ENCODE results near the gene CNKSR3. TPM values are rescaled to one million over a fixed set of nuclear protein-coding genes. Genes with fewer than 3 reads are reported as not detected.

The CNKSR3 gene
- total RNA-seq, 2 donors from 2014 or later, result 16.6 to 18.8 TPM

DNA sequence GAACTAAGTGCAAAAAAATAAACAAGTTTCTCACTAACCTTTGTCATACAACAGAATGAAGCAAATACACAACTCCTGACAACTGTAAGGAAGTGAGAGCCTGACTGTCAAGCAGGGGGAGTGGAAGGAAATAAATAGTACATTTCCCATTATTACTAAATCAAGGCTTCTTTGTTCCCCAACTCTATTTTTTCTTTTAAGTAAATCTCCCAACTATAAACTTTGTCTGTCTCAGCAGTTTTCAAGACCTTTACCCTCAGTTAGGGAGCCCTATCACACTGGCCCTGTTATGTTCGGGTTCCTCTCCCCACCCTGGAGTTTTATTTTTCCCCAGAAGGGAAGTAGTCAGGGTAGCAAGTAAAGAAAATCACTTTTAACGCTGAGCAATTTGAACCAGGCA lies 129.7 kb downstream of the CNKSR3 start:
- ATAC-seq, result peak in 1 of 2 donors; percentile 38
- no peak for DNase-seq
- intact Hi-C loops (cut with DNase I), result no loop called here

DNA sequence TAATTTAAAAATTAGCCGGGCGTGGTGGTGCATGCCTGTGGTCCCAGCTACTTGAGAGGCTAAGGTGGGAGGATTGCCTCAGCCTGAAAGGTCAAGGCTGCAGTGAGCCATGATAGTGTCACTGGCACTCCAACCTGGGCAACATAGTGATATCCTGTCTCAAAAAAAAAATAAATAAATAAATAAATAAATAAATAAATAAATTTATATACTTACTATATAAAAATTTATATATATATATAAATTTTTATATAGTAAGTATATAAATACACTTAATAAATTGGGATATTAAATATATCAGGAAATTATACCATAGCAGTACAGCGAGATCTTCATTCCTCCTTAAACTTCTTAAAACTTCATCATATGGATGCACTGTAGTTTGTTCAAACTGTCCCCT lies 130.9 kb downstream of the CNKSR3 start:
- intact Hi-C loops (cut with DNase I), result no loop called here
- ATAC-seq, result no peak
- no peak for DNase-seq

DNA sequence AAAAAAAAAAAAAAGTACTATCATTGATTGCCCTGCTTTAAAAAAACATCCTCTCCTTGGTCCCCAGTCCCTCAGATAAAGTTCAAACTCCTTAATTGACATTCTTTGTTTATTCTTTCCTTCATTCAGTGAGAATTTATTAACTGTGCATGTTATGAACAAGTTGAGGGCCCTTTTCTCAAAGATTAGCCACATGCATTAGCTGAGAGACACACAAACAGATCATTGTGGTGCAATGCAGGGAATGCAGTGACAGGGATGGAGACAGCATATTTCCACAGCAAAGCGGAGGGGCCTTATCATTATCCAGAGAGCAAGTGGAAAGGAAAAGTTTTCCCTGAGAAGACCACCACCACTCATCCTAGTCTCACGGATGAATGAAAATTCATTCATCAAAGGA lies 132.0 kb downstream of the CNKSR3 start:
- DNase-seq, result no peak
- ATAC-seq, result no peak
- intact Hi-C loops (cut with DNase I), result no loop called here

DNA sequence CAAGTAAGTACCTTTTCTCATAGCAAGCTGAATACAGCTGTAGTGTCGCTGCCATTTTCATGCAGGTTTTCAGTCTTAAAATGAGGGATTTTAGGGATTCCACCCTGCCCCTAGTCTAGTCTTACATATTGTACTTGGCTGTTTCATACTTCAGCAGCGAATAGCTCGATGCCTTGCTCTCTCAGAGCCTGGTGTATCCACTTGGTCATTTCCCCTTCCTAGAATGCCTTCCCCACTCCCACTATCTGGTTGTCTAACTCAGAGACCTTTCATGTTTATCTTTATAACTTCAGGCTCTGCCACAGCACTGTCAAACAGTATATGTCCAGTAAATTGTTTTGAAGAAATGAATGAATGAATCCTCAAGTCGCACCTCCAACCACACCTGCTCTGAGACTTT lies 132.8 kb downstream of the CNKSR3 start:
- ATAC-seq (no peak), DNase-seq (no peak)
- intact Hi-C loops (cut with DNase I), result no loop called here

DNA sequence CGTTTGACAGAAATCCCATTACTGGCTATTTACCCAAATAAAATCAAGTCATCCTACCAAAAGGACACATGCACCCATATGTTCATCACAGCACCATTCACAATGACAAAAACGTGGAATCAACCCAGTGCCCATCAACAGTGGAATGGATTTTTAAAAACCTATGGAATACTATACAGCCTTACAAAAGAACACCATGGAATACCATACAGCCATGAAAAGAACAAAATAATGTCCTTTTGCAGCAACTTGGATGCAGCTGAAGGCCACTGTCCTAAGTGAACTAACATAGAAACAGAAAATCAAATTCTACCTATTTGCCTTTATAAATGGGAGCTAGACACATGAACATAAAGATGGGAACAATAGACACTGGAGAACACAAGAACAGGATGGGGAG lies 136.5 kb downstream of the CNKSR3 start:
- intact Hi-C loops (cut with DNase I), result loop anchor here in 1 of 2 donors (5.0 kb wide), 1 partner anchor 217 kb away; no protein-coding TSS in a partner anchor
- DNase-seq (no peak), ATAC-seq (no peak)

DNA sequence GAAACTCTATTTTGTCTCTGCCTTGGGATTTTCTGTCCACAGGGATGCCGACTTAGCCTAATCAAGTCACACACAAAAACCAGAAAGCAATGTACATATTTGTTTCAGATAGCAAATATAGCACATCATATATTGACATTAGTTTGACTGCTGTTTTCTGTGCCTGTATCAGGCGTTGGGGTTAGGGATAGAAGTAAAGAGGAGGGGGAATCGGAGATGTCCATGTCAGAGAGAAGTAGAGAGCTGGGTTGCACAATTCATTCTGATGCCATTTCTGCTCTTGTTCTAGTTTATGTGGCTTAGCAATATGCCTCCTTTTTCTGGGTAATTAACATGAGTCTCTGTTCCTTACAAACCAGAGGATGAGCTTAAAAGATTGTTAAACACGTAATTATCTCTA lies 139.2 kb downstream of the CNKSR3 start:
- ATAC-seq (no peak), DNase-seq (no peak)
- intact Hi-C loops (cut with DNase I), result loop anchor here in 1 of 2 donors (5.0 kb wide), 1 partner anchor 214 kb away; no protein-coding TSS in a partner anchor

DNA sequence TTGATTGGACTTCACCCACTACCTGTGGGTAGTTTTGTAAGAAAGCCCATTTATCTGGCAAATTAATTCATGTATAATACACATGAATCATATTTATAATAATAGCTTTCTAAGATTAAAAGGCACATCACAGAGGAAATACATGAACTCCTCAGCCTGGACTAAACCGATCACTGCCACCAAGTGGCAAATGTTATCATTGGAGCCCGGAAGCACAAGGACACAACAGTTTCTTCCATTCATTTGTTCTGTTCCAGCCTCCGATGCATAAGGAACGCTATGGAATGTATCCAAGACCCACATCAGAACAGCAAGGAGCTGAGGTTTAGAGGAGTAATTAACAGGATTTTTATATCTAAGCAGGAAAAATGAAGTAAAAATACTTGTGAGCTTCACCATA lies 139.9 kb downstream of the CNKSR3 start:
- intact Hi-C loops (cut with DNase I), result loop anchor here in 1 of 2 donors (5.0 kb wide), 1 partner anchor 213 kb away; no protein-coding TSS in a partner anchor
- ATAC-seq (peak in 1 of 2 donors; percentile 45), DNase-seq (no peak)

DNA sequence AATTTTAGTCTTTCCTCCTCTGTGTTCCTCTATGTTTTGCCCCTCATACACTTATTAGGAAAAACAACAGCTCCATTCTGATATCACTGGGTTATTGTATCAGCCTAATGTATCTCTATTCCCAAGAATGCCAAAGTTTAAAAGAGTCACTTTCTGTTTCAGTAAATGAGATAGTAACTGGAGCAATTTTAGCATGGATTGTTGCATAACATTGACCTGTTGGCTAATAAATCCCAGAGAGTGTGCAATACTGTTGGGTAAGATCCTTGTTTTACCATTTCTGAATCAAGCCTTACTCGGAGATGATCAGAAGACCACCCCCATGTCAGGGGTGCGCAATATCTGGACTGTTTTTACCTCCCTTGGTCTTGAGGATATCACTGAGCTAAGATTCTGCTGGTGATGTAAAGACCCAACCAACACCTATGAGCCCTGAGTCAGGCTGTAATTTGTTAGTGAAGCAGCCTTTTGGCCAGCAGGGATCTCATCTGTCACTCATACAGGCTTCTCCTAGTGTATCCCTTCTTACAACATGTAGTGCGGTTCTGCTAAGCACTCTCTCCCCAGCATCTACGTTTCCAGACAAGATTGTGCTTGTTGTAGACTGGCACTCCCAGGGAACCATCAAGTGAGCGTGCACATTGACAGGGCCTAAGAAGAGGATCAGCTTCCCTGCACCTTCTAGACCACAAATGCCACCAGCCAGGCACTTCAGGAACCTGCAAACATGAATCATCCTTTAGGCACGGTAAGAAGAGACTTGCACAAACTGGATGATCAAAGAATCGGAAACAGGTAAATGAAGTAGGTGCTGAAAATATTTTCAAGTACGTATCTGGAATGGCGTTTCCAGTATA lies 142.4 kb downstream of the CNKSR3 start:
- no peak for ATAC-seq
- DNase-seq, result no peak
- intact Hi-C loops (cut with DNase I), result no loop called here

DNA sequence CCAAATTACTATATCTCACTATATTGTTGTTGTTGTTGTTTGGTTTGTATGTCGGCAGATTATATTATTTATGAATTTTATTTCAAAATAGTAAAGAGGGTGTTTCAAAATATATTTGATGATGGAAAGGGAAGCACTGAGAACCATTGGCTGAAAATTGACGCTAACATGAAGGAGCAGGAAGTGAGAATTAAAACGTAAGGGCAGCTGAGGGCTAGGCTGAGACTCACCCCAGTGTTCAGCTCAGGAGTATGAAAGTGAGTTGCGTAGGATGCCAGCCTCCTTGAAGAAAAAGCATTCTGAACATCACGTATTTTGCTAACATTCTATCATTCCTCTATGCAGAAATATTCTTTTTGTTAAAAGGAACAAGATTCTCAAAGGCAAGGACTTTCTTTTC lies 143.1 kb downstream of the CNKSR3 start:
- intact Hi-C loops (cut with DNase I), result no loop called here

DNA sequence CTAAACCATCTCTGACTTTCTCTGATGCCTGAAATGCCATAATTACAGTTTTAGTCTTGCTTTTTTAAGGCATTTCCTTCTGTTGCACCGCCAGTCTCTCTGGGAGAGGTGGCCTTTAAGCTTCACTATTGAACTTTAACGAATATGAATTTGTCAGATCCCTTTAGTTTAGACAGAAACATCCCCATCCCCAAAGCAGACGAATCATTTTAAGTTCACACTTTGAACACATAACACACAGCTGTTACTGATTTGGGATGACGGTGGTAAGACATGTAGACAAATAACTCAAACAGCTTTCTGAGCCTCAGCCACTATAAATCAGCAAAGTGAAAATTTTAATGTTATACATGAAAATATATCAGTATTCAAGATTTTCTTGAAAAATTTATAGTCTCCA lies 146.7 kb downstream of the CNKSR3 start:
- ATAC-seq (no peak), DNase-seq (no peak)
- intact Hi-C loops (cut with DNase I), result no loop called here

More for the DNA sequence above, 143.1 kb downstream of the CNKSR3 start:
- DNase-seq, result no peak
- ATAC-seq, result no peak

DNA sequence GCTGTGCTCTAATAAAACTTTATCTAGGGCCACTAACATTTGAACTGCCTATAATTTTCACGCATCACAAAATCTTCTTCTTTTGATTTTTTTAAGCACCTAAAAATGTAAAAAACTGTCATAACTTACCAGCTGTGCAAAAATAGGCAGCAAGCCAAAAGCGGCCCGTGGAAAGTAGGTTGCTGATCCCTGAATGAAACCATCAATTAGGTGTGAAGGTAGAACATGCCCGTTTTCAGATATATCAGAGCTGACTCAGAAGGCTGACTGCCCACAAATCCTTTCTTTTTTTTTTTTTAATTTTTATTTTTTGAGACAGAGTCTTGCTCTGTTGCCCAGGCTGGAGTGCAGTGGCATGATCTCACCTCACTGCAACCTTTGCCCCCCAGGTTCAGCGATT lies 149.0 kb downstream of the CNKSR3 start:
- DNase-seq (no peak), ATAC-seq (no peak)
- intact Hi-C loops (cut with DNase I), result no loop called here

DNA sequence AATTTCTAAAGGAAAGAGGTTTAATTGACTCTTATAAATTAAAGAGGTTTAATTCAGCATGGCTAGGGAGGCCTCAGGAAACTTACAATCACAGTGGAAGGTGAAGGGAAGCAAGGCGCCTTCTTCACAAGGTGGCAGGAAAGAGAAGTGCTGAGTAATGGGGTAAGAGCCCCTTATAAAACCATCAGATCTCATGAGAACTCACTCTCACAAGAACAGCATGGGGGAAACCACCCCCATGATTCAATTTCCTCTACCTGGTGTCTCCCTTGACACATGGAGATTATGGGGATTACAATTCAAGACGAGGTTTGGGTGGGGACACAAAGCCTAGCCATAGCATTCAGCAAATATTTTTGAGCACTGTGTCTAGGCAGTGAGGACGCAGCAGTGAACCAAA lies 150.0 kb downstream of the CNKSR3 start:
- DNase-seq (no peak), ATAC-seq (no peak)
- intact Hi-C loops (cut with DNase I), result no loop called here

DNA sequence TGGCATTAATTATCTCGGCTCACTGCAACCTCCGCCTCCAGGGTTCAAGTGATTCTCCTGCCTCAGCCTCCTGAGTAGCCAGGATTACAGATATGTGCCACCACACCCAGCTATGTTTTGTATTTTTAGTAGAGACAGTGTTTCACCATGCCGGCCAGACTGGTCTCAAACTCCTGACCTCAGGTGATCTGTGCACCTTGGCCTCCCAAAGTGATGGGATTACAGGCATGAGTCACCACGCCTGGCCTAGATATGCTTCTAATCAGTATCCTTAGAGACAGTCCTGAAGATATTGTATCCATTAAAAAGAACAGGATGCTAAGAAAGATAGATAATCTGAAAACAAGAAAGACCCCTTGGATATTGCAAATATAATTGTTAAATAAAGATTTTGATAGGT lies 150.8 kb downstream of the CNKSR3 start:
- intact Hi-C loops (cut with DNase I), result no loop called here
- ATAC-seq (no peak), DNase-seq (no peak)

DNA sequence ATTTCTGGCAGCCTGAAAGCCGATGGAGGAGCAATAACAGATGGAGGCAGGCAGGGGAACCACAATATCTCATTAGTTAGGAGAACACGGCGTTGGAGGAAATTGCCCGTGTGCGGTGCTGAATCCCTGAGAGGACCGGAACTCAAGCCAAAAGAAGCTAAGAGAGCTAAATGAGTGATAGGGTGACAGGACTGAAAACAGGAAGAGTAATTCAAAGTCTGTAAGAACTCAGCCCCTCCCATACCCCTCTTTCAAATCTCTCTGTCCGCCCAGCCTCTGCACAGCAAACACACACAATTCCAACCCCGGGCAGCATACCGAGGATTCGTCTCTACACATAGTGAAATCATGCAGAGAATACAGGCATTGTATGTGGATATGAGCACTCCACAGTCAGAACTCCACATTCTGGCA lies 151.3 kb downstream of the CNKSR3 start:
- DNase-seq, result no peak
- intact Hi-C loops (cut with DNase I), result no loop called here
- peak; percentile 38 to 62 for ATAC-seq

DNA sequence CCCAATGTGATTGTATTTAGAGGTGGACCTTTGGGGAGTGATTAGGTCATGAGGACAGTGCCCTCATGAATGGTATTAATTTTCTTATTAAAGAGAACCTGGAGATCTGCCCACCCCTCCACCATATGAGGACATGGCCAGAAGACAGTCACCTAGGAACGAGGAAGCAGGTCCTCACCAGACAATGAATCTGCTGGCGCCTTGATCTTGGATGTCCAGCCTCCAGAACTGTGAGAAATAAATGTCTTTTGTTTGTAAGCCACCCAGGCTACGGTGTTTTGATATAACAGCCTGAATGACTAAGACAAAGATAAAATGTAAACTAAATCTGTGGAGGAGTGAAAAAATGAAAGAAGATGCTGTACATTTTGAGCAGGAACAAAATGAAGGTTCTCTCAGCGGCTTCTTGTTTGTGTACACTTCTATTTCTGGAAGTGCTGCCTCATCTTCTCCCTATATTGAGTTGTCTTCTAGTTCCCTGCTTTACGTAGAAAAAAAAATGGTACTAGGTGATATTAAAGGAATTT lies 152.4 kb downstream of the CNKSR3 start:
- intact Hi-C loops (cut with DNase I), result no loop called here
- ATAC-seq (no peak), DNase-seq (no peak)

DNA sequence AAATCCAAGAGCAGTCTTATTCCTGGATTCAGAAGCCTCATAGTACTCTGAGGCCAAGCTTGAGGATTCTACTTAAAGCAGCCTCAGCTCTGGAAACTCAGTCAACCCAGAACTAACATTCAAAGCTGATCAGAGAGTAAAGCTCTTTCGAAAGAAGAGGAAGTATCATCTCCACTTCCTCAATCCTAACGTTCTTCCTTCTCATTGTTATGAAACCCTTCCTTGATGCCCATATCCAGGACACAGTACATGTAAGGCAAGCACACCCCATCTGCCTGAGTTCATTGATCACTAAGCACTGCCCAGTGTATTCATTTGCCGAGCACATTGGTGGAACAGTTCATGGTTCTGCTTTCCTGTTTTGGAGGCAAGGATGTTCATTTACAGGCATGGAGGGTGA lies 153.8 kb downstream of the CNKSR3 start, which contains the start of gene IPCEF1:
Gene IPCEF1, minus strand, starts transcription at position 114 of the 400 bp plus-strand sequence. CDS start 90,856 bp downstream, outside the sequence.
- no peak for DNase-seq
- peak; percentile 38 to 70 for ATAC-seq
- intact Hi-C loops (cut with DNase I), result no loop called here

DNA sequence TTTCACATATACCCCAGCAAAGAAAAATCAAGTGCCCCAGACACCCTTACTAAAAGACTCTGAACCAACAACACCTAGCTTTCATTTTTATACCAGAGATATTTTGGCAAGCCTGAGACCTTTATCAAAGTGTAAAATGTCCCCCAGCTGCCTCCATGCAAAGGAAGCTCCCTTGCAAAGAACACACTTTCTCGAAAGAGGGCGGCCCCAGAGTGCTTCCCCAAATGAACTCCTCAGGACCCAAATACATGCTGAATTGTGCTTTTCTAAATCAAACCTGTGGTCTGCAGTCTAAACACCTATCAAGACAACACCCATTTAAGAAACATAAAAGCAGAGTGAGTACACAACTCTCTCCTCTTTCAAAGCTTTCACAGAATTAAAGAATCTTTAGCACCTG lies 154.4 kb downstream of the CNKSR3 start:
- intact Hi-C loops (cut with DNase I), result no loop called here
- DNase-seq (no peak), ATAC-seq (no peak)

DNA sequence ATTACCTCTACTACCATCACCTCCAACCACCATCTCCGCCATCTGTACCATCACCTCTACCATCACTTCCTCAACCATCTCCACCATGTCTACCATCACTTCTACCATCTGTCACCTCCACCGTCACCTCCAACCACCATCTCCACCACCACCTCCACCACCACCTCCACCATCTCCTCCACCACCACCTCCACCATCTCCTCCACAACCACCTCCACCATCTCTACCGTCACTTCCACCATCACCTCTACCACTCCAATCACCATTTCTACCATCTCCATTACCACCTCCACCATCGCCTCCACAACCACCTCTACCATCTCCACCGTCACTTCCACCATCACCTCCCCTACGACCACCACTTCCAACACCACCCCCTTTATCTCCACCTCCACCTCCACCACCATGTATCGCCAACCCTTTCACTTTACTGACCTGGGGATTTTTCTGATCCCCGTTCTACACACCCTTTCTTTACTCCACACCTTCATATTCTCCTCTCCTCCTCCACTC lies 156.2 kb downstream of the CNKSR3 start:
- intact Hi-C loops (cut with DNase I), result no loop called here
- DNase-seq, result no peak
- no peak for ATAC-seq

DNA sequence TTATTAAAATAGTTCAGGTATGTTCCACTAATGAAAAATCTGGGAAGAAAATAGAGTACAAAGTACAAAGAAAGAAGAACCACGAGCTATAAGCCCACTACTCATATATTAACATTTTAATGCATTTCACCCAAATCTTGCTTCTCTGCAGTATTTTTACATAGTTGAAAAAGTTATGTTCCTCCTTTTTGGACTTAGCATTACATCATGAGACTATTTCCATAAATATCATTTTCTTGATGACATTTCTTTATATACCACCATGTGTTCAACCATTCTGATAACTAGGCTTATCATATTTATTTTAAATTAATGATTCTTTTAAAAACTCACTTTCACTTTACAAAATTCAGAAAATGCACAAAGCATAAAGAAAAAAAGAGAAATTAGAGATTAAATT lies 156.9 kb downstream of the CNKSR3 start:
- ATAC-seq, result no peak

DNA sequence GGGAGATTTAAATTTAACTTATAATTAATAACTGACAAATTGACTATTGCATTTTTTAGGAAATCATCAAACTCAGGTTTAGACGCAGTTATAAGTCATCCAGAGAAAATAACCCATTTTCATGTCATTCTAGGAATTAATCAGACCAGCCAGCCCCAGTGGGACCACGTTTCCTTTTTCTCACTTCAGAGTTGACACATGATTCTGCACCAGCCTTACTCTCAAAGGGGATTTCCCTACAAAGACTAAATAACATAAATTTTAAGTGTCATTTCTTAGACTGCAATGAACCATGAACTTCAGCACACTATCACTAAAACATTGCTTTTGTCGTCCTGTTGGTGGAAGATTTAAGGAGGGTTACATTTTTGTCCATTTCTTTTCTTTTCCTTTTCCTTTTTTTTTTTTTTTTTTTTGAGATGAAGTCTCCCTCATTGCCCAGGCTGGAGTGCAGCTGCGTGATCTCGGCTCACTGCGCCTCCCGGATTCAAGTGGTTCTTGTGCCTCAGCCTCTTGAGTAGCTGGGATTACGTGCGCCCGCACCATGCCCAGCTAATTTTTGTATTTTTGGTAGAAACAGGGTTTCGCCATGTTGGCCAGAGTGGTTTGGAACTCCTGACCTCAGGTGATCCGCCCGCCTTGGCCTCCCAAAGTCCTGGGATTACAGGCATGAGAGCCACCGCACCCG lies 157.4 kb downstream of the CNKSR3 start:
- intact Hi-C loops (cut with DNase I), result no loop called here
- DNase-seq (no peak), ATAC-seq (no peak)

More for the DNA sequence above, 156.9 kb downstream of the CNKSR3 start:
- intact Hi-C loops (cut with DNase I), result no loop called here
- DNase-seq, result no peak

Data from left cardiac atrium (tissue), 4 donors.